Astrocyte (in vitro differentiated cells and primary cell): ENCODE results near the gene PDAP1.

Experiments used
- EZH2 ChIP-seq: IDR thresholded peaks from 2 replicates; pipeline ENCODE4 v1.6.1; 2012; ENCODE audit warnings: mild to moderate bottlenecking, low read length, inconsistent platforms; ENCODE audit not compliant: insufficient read depth
- TF ChIP-seq, protein P1 (sequence below): IDR thresholded peaks from 2 replicates; pipeline ENCODE4 v1.5.1; 2011; ENCODE audit warnings: low read depth, mild to moderate bottlenecking, inconsistent platforms, low read length, moderate library complexity; ENCODE audit not compliant: insufficient read depth

- TF ChIP-seq, protein P1, sequence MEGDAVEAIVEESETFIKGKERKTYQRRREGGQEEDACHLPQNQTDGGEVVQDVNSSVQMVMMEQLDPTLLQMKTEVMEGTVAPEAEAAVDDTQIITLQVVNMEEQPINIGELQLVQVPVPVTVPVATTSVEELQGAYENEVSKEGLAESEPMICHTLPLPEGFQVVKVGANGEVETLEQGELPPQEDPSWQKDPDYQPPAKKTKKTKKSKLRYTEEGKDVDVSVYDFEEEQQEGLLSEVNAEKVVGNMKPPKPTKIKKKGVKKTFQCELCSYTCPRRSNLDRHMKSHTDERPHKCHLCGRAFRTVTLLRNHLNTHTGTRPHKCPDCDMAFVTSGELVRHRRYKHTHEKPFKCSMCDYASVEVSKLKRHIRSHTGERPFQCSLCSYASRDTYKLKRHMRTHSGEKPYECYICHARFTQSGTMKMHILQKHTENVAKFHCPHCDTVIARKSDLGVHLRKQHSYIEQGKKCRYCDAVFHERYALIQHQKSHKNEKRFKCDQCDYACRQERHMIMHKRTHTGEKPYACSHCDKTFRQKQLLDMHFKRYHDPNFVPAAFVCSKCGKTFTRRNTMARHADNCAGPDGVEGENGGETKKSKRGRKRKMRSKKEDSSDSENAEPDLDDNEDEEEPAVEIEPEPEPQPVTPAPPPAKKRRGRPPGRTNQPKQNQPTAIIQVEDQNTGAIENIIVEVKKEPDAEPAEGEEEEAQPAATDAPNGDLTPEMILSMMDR: no peak
- no peak for TF ChIP-seq EZH2
These were observed 5.5 kb downstream of the PDAP1 start for GRCh38 chr7:99402854-99403253.
